PC-9 (cell line): ENCODE results near the gene MED4. TPM values are rescaled to one million over a fixed set of nuclear protein-coding genes. Genes with fewer than 3 reads are reported as not detected.
"Not testable (repeated sequence)": the region's sequence is repeated elsewhere in the genome, so short reads cannot be mapped to it uniquely, and the experiment has no call there.

Experiments used
- BruUV-seq: library from RNA; stranded (reverse); fragments of 400-500 nt; replicated peaks from 2 replicates; lab custom pipeline; 2021; lab: Mats Ljungman, UMichigan
- CTCF ChIA-PET: fragments of 300-600 bp; sonication (Branson Sonifier 250); formaldehyde crosslinking; loops from one replicate; lab custom pipeline; 2022; ENCODE audit warnings: antibody characterized with exemption; lab: Charles Lee
- POLR2A ChIA-PET: fragments of 300-600 bp; sonication (Branson Sonifier 250); formaldehyde crosslinking; loops from one replicate; lab custom pipeline; 2022; ENCODE audit warnings: antibody characterized with exemption; ENCODE audit not compliant: unreplicated experiment; lab: Charles Lee
- DNase-seq, 2 experiments: peaks; one replicate each; pipeline versions ENCODE4 v3.0.0 to v3.0.0-alpha.2; 2015 to 2022; ENCODE audit warnings: mixed read lengths in 1 of 2
- H2AFZ ChIP-seq: fragments of 200-600 bp; sonication (generic); 2 replicates; pipeline ENCODE4 v1.8.1; 2017; ENCODE audit warnings: antibody characterized with exemption
- H3F3A ChIP-seq: fragments of 200-600 bp; sonication (generic); 2 replicates; pipeline ENCODE4 v1.8.1; 2017; ENCODE audit warnings: antibody characterized with exemption, mild to moderate bottlenecking, low read depth; ENCODE audit not compliant: insufficient read depth
- H3K27ac ChIP-seq: fragments of 200-600 bp; sonication (generic); 2 replicates; pipeline ENCODE4 v1.6.1; 2016; ENCODE audit warnings: mixed run types
- H3K27me3 ChIP-seq: fragments of 200-600 bp; sonication (generic); 2 replicates; pipeline ENCODE4 v1.6.1; 2016; ENCODE audit warnings: low read depth, mixed run types; ENCODE audit not compliant: insufficient read depth
- H3K36me3 ChIP-seq: fragments of 200-600 bp; sonication (generic); 2 replicates; pipeline ENCODE4 v1.6.1; 2016; ENCODE audit warnings: low read depth, mixed run types
- H3K4me1 ChIP-seq: fragments of 200-600 bp; sonication (generic); replicated peaks from 2 replicates; pipeline ENCODE4 v1.6.1; 2016; ENCODE audit warnings: mixed run types; ENCODE audit not compliant: insufficient read depth
- H3K4me2 ChIP-seq: fragments of 200-600 bp; sonication (generic); 2 replicates; pipeline ENCODE4 v1.6.1; 2017; ENCODE audit warnings: mixed run types
- H3K4me3 ChIP-seq: fragments of 200-600 bp; sonication (generic); 2 replicates; pipeline ENCODE4 v1.6.1; 2016; ENCODE audit warnings: mixed run types
- H3K79me2 ChIP-seq: fragments of 200-600 bp; sonication (generic); 2 replicates; pipeline ENCODE4 v1.6.1; 2017; ENCODE audit warnings: low read depth, mixed run types
- H3K9me2 ChIP-seq: fragments of 200-600 bp; sonication (generic); 2 replicates; pipeline ENCODE4 v1.8.1; 2017; ENCODE audit warnings: mild to moderate bottlenecking; ENCODE audit not compliant: insufficient read depth
- H3K9me3 ChIP-seq: fragments of 200-600 bp; sonication (generic); 2 replicates; pipeline ENCODE4 v1.8.1; 2016; ENCODE audit warnings: low read depth; ENCODE audit not compliant: insufficient read depth
- H4K20me1 ChIP-seq: fragments of 200-600 bp; sonication (generic); 2 replicates; pipeline ENCODE4 v1.8.1; 2017; ENCODE audit not compliant: insufficient read depth
- EZH2 ChIP-seq: fragments of 200-600 bp; sonication (generic); IDR thresholded peaks from 2 replicates; pipeline ENCODE4 v1.8.0; 2017; ENCODE audit warnings: antibody characterized with exemption, low read depth
- intact Hi-C: fragments of 100-400 bp; cut with micrococcal nuclease; formaldehyde crosslinking; loops from one replicate; pipeline ENCODE4 v1.10.0; 2022; ENCODE audit not compliant: unreplicated experiment
- total RNA-seq: library from RNA; stranded (reverse); gene quantifications from 2 replicates; pipeline ENCODE4 v1.2.3, GENCODE V29; 2021
- TF ChIP-seq, protein P1 (sequence below): fragments of 200-600 bp; sonication (generic); conservative IDR thresholded peaks from 2 replicates; pipeline ENCODE4 v1.6.1; 2017; ENCODE audit warnings: mixed run types, antibody characterized with exemption, mild to moderate bottlenecking, moderate library complexity

Gene MED4
- total RNA-seq, 1 experiment from 2014 or later, result 38.5 TPM

- no peak overlapping the region for H2AFZ ChIP-seq
- CTCF ChIA-PET, result no interaction called here
- no peak for DNase-seq
- POLR2A ChIA-PET, result no interaction called here
- no peaks in the 10 kb centered on the region for H3K79me2 ChIP-seq
- no peaks in the 10 kb centered on the region for H3K9me2 ChIP-seq
- peaks cover 8% of the 10 kb centered on the region for H3K9me3 ChIP-seq
- H3K4me3 ChIP-seq, result no peak overlapping the region
- H3K27me3 ChIP-seq, result no peaks in the 10 kb centered on the region
- no peak overlapping the region for H3K27ac ChIP-seq
- no peak overlapping the region for H3K4me2 ChIP-seq
- no peaks in the 10 kb centered on the region for H3K4me1 ChIP-seq
- intact Hi-C loops, result no loop called here
- TF ChIP-seq, protein P1, sequence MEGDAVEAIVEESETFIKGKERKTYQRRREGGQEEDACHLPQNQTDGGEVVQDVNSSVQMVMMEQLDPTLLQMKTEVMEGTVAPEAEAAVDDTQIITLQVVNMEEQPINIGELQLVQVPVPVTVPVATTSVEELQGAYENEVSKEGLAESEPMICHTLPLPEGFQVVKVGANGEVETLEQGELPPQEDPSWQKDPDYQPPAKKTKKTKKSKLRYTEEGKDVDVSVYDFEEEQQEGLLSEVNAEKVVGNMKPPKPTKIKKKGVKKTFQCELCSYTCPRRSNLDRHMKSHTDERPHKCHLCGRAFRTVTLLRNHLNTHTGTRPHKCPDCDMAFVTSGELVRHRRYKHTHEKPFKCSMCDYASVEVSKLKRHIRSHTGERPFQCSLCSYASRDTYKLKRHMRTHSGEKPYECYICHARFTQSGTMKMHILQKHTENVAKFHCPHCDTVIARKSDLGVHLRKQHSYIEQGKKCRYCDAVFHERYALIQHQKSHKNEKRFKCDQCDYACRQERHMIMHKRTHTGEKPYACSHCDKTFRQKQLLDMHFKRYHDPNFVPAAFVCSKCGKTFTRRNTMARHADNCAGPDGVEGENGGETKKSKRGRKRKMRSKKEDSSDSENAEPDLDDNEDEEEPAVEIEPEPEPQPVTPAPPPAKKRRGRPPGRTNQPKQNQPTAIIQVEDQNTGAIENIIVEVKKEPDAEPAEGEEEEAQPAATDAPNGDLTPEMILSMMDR, result peak; percentile 52
- no peak for TF ChIP-seq EZH2
- H3F3A ChIP-seq, result no peaks in the 10 kb centered on the region
- peaks cover 50% of the 10 kb centered on the region for H3K36me3 ChIP-seq
- H4K20me1 ChIP-seq, result no peaks in the 10 kb centered on the region
- BruUV-seq, result no TSS peak
These were observed 26.9 kb downstream of the MED4 start for GRCh38 chr13:48068036-48068435.

- H2AFZ ChIP-seq, result no peak overlapping the region
- ChIA-PET CTCF (no interaction called here), POLR2A (no interaction called here)
- peaks cover 36% of the 10 kb centered on the region for H3K36me3 ChIP-seq
- H3K4me3 ChIP-seq, result no peak overlapping the region
- intact Hi-C loops, result no loop called here
- no peak for DNase-seq
- H3K27me3 ChIP-seq, result no peaks in the 10 kb centered on the region
- no peak overlapping the region for H3K27ac ChIP-seq
- BruUV-seq, result no TSS peak
- no peak for TF ChIP-seq EZH2
- TF ChIP-seq, protein P1, result no peak
- H4K20me1 ChIP-seq, result no peaks in the 10 kb centered on the region
- no peaks in the 10 kb centered on the region for H3F3A ChIP-seq
- peaks cover 8% of the 10 kb centered on the region for H3K9me3 ChIP-seq
- no peak overlapping the region for H3K4me2 ChIP-seq
- H3K79me2 ChIP-seq, result no peaks in the 10 kb centered on the region
- H3K9me2 ChIP-seq, result no peaks in the 10 kb centered on the region
- no peaks in the 10 kb centered on the region for H3K4me1 ChIP-seq
These were observed 28.5 kb downstream of the MED4 start for GRCh38 chr13:48066310-48066989.

DNA sequence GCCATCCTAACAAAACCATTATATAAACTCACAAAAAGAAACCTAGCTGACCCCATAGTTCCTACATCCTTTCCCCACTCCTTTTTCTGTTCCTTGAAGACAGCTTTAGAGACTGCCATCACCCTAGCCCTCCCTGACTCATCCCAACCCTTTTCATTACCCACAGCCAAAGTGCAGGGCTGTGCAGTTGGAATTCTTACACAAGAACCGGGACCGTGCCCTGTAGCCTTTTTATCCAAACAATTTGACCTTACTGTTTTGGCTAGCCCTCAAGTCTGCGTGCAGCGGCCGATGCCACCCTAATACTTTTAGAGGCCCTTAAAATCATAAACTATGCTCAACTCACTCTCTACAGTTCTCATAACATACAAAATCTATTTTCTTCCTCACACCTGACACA, 35.0 kb downstream of the MED4 start:
- H3K4me2 ChIP-seq, intact Hi-C loops, BruUV-seq: not testable (repeated sequence)

DNA sequence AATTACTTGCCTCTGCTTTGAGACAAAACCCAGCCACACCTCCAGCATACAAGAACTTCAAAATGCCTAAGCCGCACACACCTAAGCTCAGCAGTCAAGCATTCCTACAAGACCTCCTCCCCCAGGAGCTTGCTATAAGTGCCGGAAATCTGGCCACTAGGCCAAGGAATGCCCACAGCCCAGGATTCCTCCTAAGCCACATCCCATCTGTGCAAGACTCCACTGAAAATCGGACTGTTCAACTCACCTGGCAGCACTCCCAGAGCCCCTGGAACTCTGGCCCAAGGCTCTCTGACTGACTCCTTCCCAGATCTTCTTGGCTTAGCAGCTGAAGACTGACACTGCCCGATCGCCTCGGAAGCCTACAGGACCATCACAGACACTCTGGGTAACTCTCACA, 36.4 kb downstream of the MED4 start:
- H3K4me3 ChIP-seq, H2AFZ ChIP-seq, H3K9me2 ChIP-seq, H3K27ac ChIP-seq, H3K4me1 ChIP-seq, intact Hi-C loops, H3K4me2 ChIP-seq, DNase-seq, BruUV-seq, H3K27me3 ChIP-seq, H4K20me1 ChIP-seq, CTCF ChIA-PET, H3K36me3 ChIP-seq, H3F3A ChIP-seq, H3K9me3 ChIP-seq, POLR2A ChIA-PET, H3K79me2 ChIP-seq: not testable (repeated sequence)

More for the DNA sequence above, 35.0 kb downstream of the MED4 start:
- POLR2A ChIA-PET, H3F3A ChIP-seq, CTCF ChIA-PET, H3K79me2 ChIP-seq, DNase-seq, H3K27me3 ChIP-seq, H2AFZ ChIP-seq, H3K4me1 ChIP-seq, H3K27ac ChIP-seq, H3K4me3 ChIP-seq, H3K36me3 ChIP-seq, H3K9me2 ChIP-seq, H3K9me3 ChIP-seq, H4K20me1 ChIP-seq: not testable (repeated sequence)
